CD4-positive, alpha-beta T cell (primary cell): Measurements from ENCODE around the gene RPS6KA2. TPM values are rescaled to one million over a fixed set of nuclear protein-coding genes. Genes with fewer than 3 reads are reported as not detected.

ENCODE experiments used
- ATAC-seq: fragments of 200-7000 bp; cut with Tn5 transposase; one replicate; pipeline ENCODE4 v1.10.0; 2022; ENCODE audit warnings: mild to moderate bottlenecking; ENCODE audit not compliant: poor library complexity
- CTCF ChIA-PET: fragments of 350-600 bp; sonication (Branson Sonifier 250); formaldehyde crosslinking; loops from one replicate; lab custom pipeline; 2021; ENCODE audit warnings: antibody characterized with exemption, inconsistent platforms; lab: Charles Lee
- POLR2A ChIA-PET: fragments of 350-600 bp; sonication (Branson Sonifier 250); formaldehyde crosslinking; loops from one replicate; lab custom pipeline; 2021; ENCODE audit warnings: antibody characterized with exemption, inconsistent platforms; lab: Charles Lee
- DNase-seq, 14 experiments: peaks; one replicate each; pipeline ENCODE4 v3.0.0-alpha.2; 2013 to 2020; ENCODE audit warnings: mixed read lengths in 2 of 14
- H3K27ac ChIP-seq, 2 donors: one replicate each; pipeline versions ENCODE4 v1.5.1 to v1.7.0; 2013; ENCODE audit warnings: low read length in 2 of 2, low read depth in 1 of 2, mild to moderate bottlenecking in 1 of 2
- H3K27me3 ChIP-seq, 2 experiments: 1 replicate in 1 of 2; 2 replicates in 1 of 2; pipeline versions ENCODE4 v1.6.1 to v1.7.0; 2013; ENCODE audit warnings: low read length in 2 of 2, control low read depth in 1 of 2, mild to moderate bottlenecking in 1 of 2, moderate library complexity in 1 of 2; ENCODE audit not compliant: insufficient read depth in 2 of 2, control insufficient read depth in 1 of 2
- H3K36me3 ChIP-seq: one replicate; pipeline ENCODE4 v1.6.1; 2013; ENCODE audit warnings: low read length, control low read depth; ENCODE audit not compliant: insufficient read depth
- H3K4me1 ChIP-seq: one replicate; pipeline ENCODE4 v1.6.1; 2013; ENCODE audit warnings: low read length, control low read depth; ENCODE audit not compliant: insufficient read depth
- H3K4me3 ChIP-seq: one replicate; pipeline ENCODE4 v1.5.1; 2013; ENCODE audit warnings: mild to moderate bottlenecking, low read length, moderate library complexity
- H3K9me3 ChIP-seq, 2 experiments: 1 replicate in 1 of 2; 2 replicates in 1 of 2; pipeline versions ENCODE4 v1.6.1 to v1.7.0; 2013; ENCODE audit warnings: low read length in 2 of 2, mild to moderate bottlenecking in 2 of 2, control low read depth in 1 of 2, moderate library complexity in 1 of 2; ENCODE audit not compliant: control insufficient read depth in 1 of 2, insufficient read depth in 1 of 2
- H3K27ac Mint-ChIP-seq: one replicate; pipeline ENCODE4 v1.8.0; 2020; ENCODE audit warnings: mixed read lengths
- H3K27me3 Mint-ChIP-seq: one replicate; pipeline ENCODE4 v1.8.0; 2021; ENCODE audit warnings: mixed read lengths
- H3K36me3 Mint-ChIP-seq: one replicate; pipeline ENCODE4 v1.8.0; 2021; ENCODE audit warnings: low read depth, mixed read lengths
- H3K4me1 Mint-ChIP-seq: one replicate; pipeline ENCODE4 v1.8.0; 2021; ENCODE audit warnings: low read depth, mixed read lengths
- H3K4me3 Mint-ChIP-seq: one replicate; pipeline ENCODE4 v1.8.0; 2020; ENCODE audit warnings: mild to moderate bottlenecking, mixed read lengths
- H3K9me3 Mint-ChIP-seq: one replicate; pipeline ENCODE4 v1.8.0; 2020; ENCODE audit warnings: mixed read lengths
- intact Hi-C, 2 experiments: fragments of 100-400 bp; cut with DNase I in 1 of 2; cut with micrococcal nuclease in 1 of 2; formaldehyde crosslinking; loops; one replicate each; pipeline versions ENCODE4 v1.15.1 to v1.9.0; 2023 to 2025; cut with DNase I, micrococcal nuclease
- total RNA-seq, 174 experiments: library from RNA in 2 of 174; stranded (reverse) in 2 of 174; gene quantifications; one replicate each; pipeline ENCODE4 v1.2.3 and lab custom pipeline; 2021 to 2026
- TF ChIP-seq, protein P1 (sequence below): fragments of 200-600 bp; IDR thresholded peaks from one replicate; pipeline ENCODE4 v1.8.0; 2022; ENCODE audit warnings: antibody characterized with exemption, mild to moderate bottlenecking

The RPS6KA2 gene
- total RNA-seq, 2 experiments from 2014 or later, result 5.6 to 6.2 TPM

DNA sequence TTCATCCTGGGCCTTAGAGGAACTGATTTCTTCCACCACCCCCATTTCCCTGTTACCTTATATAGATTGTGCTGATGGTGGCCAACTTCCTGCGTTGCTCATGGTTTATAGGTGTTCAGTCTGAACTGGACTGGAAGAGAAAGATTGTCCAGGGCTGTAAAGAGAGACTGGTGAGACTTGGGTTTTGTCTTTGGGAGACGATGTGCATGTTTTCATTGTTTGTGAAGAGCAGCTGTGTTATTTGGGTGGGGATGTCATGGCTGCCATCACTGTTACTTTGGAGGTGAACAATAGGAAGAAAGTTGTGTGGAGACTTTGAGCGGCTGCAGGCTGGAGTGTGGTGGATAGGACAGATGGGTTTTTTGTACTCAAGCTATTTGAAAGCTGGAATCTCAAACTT is 228.7 kb downstream of the RPS6KA2 start:
- ChIA-PET CTCF (interaction anchor here (3.6 kb wide), 1 partner anchor 85 kb away, joined by 21 read pairs; no protein-coding TSS in a partner anchor), POLR2A (no interaction called here)
- peaks cover 4% of the 10 kb centered on the region for H3K27me3 Mint-ChIP-seq
- ATAC-seq, result no peak
- Histone ChIP-seq H3K36me3 (no peaks in the 10 kb centered on the region), H3K9me3 (peaks cover 0 to 5% of the 10 kb centered on the region in 2 experiments), H3K4me3 (no peak overlapping the region), H3K4me1 (peaks cover 8% of the 10 kb centered on the region), H3K27ac (no peak overlapping the region), H3K27me3 (peaks cover 0 to 3% of the 10 kb centered on the region in 2 experiments)
- intact Hi-C loops, result no loop called here
- H3K9me3 Mint-ChIP-seq, result no peaks in the 10 kb centered on the region
- no peak overlapping the region for H3K4me3 Mint-ChIP-seq
- H3K4me1 Mint-ChIP-seq, result no peaks in the 10 kb centered on the region
- H3K27ac Mint-ChIP-seq, result no peak overlapping the region
- H3K36me3 Mint-ChIP-seq, result no peaks in the 10 kb centered on the region
- DNase-seq, result no peak
- TF ChIP-seq, protein P1, sequence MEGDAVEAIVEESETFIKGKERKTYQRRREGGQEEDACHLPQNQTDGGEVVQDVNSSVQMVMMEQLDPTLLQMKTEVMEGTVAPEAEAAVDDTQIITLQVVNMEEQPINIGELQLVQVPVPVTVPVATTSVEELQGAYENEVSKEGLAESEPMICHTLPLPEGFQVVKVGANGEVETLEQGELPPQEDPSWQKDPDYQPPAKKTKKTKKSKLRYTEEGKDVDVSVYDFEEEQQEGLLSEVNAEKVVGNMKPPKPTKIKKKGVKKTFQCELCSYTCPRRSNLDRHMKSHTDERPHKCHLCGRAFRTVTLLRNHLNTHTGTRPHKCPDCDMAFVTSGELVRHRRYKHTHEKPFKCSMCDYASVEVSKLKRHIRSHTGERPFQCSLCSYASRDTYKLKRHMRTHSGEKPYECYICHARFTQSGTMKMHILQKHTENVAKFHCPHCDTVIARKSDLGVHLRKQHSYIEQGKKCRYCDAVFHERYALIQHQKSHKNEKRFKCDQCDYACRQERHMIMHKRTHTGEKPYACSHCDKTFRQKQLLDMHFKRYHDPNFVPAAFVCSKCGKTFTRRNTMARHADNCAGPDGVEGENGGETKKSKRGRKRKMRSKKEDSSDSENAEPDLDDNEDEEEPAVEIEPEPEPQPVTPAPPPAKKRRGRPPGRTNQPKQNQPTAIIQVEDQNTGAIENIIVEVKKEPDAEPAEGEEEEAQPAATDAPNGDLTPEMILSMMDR, result no peak

DNA sequence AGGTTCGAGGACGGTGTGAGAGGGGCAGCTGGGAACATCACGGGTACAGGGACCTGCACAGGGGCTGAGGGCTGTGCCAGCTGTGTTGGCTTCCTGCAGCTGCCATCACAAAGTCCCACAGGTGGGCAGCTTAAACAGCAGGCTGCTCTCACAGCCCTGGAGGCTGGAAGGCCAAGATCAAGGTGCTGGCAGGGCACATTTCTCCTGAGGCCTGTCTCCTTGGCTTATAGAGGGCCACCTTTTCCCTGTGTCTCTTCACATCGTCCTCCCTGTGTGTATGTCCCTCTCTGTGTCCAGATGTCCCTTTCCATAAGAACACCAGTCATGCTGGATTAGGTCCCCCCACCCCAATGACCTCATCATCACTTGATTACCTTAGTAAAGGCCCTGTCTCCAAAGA is 229.2 kb downstream of the RPS6KA2 start:
- Mint-ChIP-seq H3K36me3 (no peaks in the 10 kb centered on the region), H3K4me1 (no peaks in the 10 kb centered on the region), H3K9me3 (no peaks in the 10 kb centered on the region), H3K27ac (no peak overlapping the region), H3K27me3 (peaks cover 4% of the 10 kb centered on the region), H3K4me3 (no peak overlapping the region)
- H3K27me3 ChIP-seq, result peaks cover 0 to 3% of the 10 kb centered on the region in 2 experiments
- H3K27ac ChIP-seq, result no peak overlapping the region
- TF ChIP-seq, protein P1, result no peak
- H3K4me1 ChIP-seq, result peaks cover 8% of the 10 kb centered on the region
- ChIA-PET POLR2A (no interaction called here), CTCF (interaction anchor here (3.6 kb wide), 1 partner anchor 85 kb away, joined by 21 read pairs; no protein-coding TSS in a partner anchor)
- H3K36me3 ChIP-seq, result no peaks in the 10 kb centered on the region
- no peak overlapping the region for H3K4me3 ChIP-seq
- H3K9me3 ChIP-seq, result peaks cover 0 to 5% of the 10 kb centered on the region in 2 experiments
- intact Hi-C loops, result no loop called here
- ATAC-seq (no peak), DNase-seq (no peak)

DNA sequence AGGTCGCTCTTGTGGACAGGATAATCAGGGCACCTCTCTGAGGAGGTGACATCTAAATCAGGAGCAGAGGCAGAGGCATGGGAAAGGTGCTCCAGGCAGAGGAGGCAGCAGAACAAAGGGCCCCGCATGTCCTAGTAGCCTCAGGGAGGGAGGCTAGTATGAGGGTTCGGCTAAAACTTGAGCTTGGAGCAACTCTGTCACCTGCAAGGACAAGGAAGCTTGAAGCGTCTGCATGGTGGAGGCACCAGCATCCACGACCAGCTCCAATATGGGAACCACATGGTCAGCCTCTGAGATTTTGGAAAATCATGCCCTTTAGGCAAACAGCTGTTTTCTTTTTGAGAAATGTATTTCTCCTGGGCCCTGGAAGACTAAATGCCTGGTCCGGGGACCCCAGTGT is 231.3 kb downstream of the RPS6KA2 start:
- Mint-ChIP-seq H3K4me1 (no peaks in the 10 kb centered on the region), H3K27me3 (peaks cover 4% of the 10 kb centered on the region), H3K9me3 (no peaks in the 10 kb centered on the region), H3K27ac (no peak overlapping the region), H3K4me3 (no peak overlapping the region), H3K36me3 (no peaks in the 10 kb centered on the region)
- Histone ChIP-seq H3K27ac (no peak overlapping the region), H3K27me3 (peaks cover 0 to 3% of the 10 kb centered on the region in 2 experiments), H3K36me3 (no peaks in the 10 kb centered on the region), H3K9me3 (peaks cover 0 to 5% of the 10 kb centered on the region in 2 experiments), H3K4me3 (no peak overlapping the region), H3K4me1 (peaks cover 4% of the 10 kb centered on the region)
- intact Hi-C loops, result no loop called here
- ATAC-seq (no peak), DNase-seq (no peak)
- ChIA-PET POLR2A (no interaction called here), CTCF (no interaction called here)
- TF ChIP-seq, protein P1, result no peak
